SK-N-SH (cell line): Measurements from ENCODE around the gene TCF12.

Experiments
- ELF1 ChIP-seq: IDR thresholded peaks from 2 replicates; pipeline ENCODE4 v1.4.0; 2012
- EP300 ChIP-seq, 2 experiments: IDR thresholded peaks; 2 replicates each; pipeline versions ENCODE4 v1.4.0 to v1.6.1; 2012; ENCODE audit warnings: borderline replicate concordance in 1 of 2, low read depth in 1 of 2, low read length in 1 of 2
- FOXM1 ChIP-seq: IDR thresholded peaks from 2 replicates; pipeline ENCODE4 v1.4.0; 2012; ENCODE audit warnings: low read depth, mild to moderate bottlenecking
- GABPA ChIP-seq: IDR thresholded peaks from 2 replicates; pipeline ENCODE4 v1.4.0; 2012; ENCODE audit warnings: low read depth, mild to moderate bottlenecking
- JUND ChIP-seq: IDR thresholded peaks from 2 replicates; pipeline ENCODE4 v1.4.0; 2012
- REST ChIP-seq: IDR thresholded peaks from 2 replicates; pipeline ENCODE4 v1.6.1; 2012; ENCODE audit warnings: mild to moderate bottlenecking, low read depth, low read length, moderate library complexity
- SIN3A ChIP-seq: IDR thresholded peaks from 2 replicates; pipeline ENCODE4 v1.6.1; 2012; ENCODE audit warnings: low read depth, mild to moderate bottlenecking, low read length, moderate library complexity, borderline replicate concordance
- SMC3 ChIP-seq: IDR thresholded peaks from 2 replicates; pipeline ENCODE4 v1.6.1; 2012; ENCODE audit warnings: low read depth, low read length, improper control_type of control experiment
- TF ChIP-seq, protein P1 (sequence below): fragments of 200-600 bp; sonication (generic); IDR thresholded peaks from 2 replicates; pipeline ENCODE4 v1.6.1; 2017; ENCODE audit warnings: antibody characterized with exemption, mild to moderate bottlenecking, moderate library complexity
- TF ChIP-seq, protein P2 (sequence below): IDR thresholded peaks from 2 replicates; pipeline ENCODE4; 2012

GRCh38 chr15:57015360-57015759 is 96.9 kb downstream of the TCF12 start:
- TF ChIP-seq, protein P1, sequence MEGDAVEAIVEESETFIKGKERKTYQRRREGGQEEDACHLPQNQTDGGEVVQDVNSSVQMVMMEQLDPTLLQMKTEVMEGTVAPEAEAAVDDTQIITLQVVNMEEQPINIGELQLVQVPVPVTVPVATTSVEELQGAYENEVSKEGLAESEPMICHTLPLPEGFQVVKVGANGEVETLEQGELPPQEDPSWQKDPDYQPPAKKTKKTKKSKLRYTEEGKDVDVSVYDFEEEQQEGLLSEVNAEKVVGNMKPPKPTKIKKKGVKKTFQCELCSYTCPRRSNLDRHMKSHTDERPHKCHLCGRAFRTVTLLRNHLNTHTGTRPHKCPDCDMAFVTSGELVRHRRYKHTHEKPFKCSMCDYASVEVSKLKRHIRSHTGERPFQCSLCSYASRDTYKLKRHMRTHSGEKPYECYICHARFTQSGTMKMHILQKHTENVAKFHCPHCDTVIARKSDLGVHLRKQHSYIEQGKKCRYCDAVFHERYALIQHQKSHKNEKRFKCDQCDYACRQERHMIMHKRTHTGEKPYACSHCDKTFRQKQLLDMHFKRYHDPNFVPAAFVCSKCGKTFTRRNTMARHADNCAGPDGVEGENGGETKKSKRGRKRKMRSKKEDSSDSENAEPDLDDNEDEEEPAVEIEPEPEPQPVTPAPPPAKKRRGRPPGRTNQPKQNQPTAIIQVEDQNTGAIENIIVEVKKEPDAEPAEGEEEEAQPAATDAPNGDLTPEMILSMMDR, result no peak
- TF ChIP-seq SIN3A (no peak), JUND (no peak), SMC3 (no peak), GABPA (no peak), FOXM1 (no peak), ELF1 (no peak), EP300 (IDR thresholded peaks at IDR 0.05; ENCODE audit: borderline replicate concordance in 1 of 2, low read depth in 1 of 2, low read length in 1 of 2) (no peak), REST (no peak)
- TF ChIP-seq, protein P2, sequence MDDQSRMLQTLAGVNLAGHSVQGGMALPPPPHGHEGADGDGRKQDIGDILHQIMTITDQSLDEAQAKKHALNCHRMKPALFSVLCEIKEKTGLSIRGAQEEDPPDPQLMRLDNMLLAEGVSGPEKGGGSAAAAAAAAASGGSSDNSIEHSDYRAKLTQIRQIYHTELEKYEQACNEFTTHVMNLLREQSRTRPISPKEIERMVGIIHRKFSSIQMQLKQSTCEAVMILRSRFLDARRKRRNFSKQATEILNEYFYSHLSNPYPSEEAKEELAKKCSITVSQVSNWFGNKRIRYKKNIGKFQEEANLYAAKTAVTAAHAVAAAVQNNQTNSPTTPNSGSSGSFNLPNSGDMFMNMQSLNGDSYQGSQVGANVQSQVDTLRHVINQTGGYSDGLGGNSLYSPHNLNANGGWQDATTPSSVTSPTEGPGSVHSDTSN, result no peak
